ENCODE data around the gene CDH13. TPM values are rescaled to one million over a fixed set of nuclear protein-coding genes. Genes with fewer than 3 reads are reported as not detected.

CDH13 gene
- total and polyA plus RNA-seq, 9 of the 15 experiments (the other 6 are each of a cell fraction or from before 2014, with no cell fraction given), result 0.03 TPM; not detected in 8

- TF ChIP-seq SAFB2 (IDR thresholded peaks at IDR 0.05; ENCODE audit: borderline replicate concordance, low read depth, low read length, severe bottlenecking) (no peak), ZNF133 (CRISPR knock-in tag; IDR thresholded peaks at IDR 0.05) (no peak)
Observed at GRCh38 chr16:82924075-82924854, 297.5 kb downstream of the CDH13 start (continued).

DNA sequence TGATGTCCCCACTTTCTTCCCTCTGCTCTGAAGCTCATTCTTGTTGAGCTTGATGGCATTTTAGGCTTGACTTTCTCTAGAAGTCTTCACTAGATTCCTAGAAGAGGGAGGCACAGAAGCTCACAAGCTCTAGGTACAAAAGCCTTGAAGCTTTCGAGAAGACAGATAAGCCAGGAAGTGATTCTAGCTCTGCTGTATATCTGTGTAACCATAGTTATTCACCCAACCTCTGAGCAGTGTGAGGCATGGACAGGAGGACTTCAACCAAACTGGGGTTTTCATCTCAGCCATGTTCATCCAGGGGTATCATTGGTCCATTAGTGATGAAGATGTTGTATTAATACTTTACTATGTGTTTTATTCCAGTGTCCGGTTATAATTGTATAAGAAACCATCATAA, 299.7 kb downstream of the CDH13 start:
- intact Hi-C loops (cut with micrococcal nuclease) (no loop called here), in situ Hi-C loops (cut with MboI) (no loop called here)
- H3K9ac ChIP-seq (ENCODE audit: insufficient read depth in 1 of 2, low read depth in 2 of 2, low read length in 2 of 2), result no peak overlapping the region
- H3K27me3 ChIP-seq (ENCODE audit: control insufficient read depth in 2 of 2, insufficient read depth in 2 of 2, low read length in 2 of 2), result no peaks in the 10 kb centered on the region
- WGBS (ENCODE audit: insufficient coverage, low coverage, missing lambda C conversion rate), result 0% methylated on average over 2 of the region's 2 CpGs
- no peaks in the 10 kb centered on the region for H3K79me2 ChIP-seq (ENCODE audit: control insufficient read depth, insufficient read depth, low read length)
- H4K20me1 ChIP-seq (replicated peaks; ENCODE audit: control insufficient read depth, insufficient read depth, low read length), result no peaks in the 10 kb centered on the region
- H3K9me3 ChIP-seq (replicated peaks; ENCODE audit: control insufficient read depth, insufficient read depth, low read depth, low read length), result no peaks in the 10 kb centered on the region
- FAIRE-seq (no peak), ATAC-seq (no peak), DNase-seq (ENCODE audit: extremely low read depth in 1 of 4, low spot score in 3 of 4) (no peak)
- H3K4me2 ChIP-seq (ENCODE audit: insufficient read depth, low read length), result no peak overlapping the region
- H3K4me1 ChIP-seq (replicated peaks in 1 of 2; ENCODE audit: control insufficient read depth in 2 of 2, insufficient read depth in 2 of 2, low read length in 2 of 2), result no peaks in the 10 kb centered on the region
- H3K4me3 ChIP-seq, result no peak overlapping the region
- ChIA-PET CTCF (ENCODE audit: low intra/inter-chr PET ratio) (no interaction called here), POLR2A (no interaction called here)
- H3K27ac ChIP-seq (ENCODE audit: extremely low read depth, low read depth, low read length), result no peak overlapping the region
- no peak overlapping the region for H2AFZ ChIP-seq (ENCODE audit: low read depth, low read length)
- H3K9me1 ChIP-seq (ENCODE audit: control insufficient read depth, insufficient read depth, low read length), result no peaks in the 10 kb centered on the region
- no peaks in the 10 kb centered on the region for H3K36me3 ChIP-seq (ENCODE audit: control insufficient read depth, insufficient read depth, low read length)
- BruUV-seq (replicated peaks), result no TSS peak
- TF ChIP-seq CLOCK (CRISPR knock-in tag; IDR thresholded peaks at IDR 0.05; ENCODE audit: borderline replicate concordance) (no peak), POLR2A (conservative IDR thresholded peaks at IDR 0.05) (no peak), U2AF1 (optimal IDR thresholded peaks at IDR 0.05; ENCODE audit: low read depth, low read length) (no peak), TSC22D4 (tag; IDR thresholded peaks at IDR 0.05) (no peak)
- TF ChIP-seq, protein P1, sequence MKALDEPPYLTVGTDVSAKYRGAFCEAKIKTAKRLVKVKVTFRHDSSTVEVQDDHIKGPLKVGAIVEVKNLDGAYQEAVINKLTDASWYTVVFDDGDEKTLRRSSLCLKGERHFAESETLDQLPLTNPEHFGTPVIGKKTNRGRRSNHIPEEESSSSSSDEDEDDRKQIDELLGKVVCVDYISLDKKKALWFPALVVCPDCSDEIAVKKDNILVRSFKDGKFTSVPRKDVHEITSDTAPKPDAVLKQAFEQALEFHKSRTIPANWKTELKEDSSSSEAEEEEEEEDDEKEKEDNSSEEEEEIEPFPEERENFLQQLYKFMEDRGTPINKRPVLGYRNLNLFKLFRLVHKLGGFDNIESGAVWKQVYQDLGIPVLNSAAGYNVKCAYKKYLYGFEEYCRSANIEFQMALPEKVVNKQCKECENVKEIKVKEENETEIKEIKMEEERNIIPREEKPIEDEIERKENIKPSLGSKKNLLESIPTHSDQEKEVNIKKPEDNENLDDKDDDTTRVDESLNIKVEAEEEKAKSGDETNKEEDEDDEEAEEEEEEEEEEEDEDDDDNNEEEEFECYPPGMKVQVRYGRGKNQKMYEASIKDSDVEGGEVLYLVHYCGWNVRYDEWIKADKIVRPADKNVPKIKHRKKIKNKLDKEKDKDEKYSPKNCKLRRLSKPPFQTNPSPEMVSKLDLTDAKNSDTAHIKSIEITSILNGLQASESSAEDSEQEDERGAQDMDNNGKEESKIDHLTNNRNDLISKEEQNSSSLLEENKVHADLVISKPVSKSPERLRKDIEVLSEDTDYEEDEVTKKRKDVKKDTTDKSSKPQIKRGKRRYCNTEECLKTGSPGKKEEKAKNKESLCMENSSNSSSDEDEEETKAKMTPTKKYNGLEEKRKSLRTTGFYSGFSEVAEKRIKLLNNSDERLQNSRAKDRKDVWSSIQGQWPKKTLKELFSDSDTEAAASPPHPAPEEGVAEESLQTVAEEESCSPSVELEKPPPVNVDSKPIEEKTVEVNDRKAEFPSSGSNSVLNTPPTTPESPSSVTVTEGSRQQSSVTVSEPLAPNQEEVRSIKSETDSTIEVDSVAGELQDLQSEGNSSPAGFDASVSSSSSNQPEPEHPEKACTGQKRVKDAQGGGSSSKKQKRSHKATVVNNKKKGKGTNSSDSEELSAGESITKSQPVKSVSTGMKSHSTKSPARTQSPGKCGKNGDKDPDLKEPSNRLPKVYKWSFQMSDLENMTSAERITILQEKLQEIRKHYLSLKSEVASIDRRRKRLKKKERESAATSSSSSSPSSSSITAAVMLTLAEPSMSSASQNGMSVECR (CRISPR knock-in tag; IDR thresholded peaks at IDR 0.05), result no peak
- TF ChIP-seq, protein P2, sequence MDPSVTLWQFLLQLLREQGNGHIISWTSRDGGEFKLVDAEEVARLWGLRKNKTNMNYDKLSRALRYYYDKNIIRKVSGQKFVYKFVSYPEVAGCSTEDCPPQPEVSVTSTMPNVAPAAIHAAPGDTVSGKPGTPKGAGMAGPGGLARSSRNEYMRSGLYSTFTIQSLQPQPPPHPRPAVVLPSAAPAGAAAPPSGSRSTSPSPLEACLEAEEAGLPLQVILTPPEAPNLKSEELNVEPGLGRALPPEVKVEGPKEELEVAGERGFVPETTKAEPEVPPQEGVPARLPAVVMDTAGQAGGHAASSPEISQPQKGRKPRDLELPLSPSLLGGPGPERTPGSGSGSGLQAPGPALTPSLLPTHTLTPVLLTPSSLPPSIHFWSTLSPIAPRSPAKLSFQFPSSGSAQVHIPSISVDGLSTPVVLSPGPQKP (CRISPR knock-in tag; IDR thresholded peaks at IDR 0.05), result no peak
- TF ChIP-seq, protein P3, sequence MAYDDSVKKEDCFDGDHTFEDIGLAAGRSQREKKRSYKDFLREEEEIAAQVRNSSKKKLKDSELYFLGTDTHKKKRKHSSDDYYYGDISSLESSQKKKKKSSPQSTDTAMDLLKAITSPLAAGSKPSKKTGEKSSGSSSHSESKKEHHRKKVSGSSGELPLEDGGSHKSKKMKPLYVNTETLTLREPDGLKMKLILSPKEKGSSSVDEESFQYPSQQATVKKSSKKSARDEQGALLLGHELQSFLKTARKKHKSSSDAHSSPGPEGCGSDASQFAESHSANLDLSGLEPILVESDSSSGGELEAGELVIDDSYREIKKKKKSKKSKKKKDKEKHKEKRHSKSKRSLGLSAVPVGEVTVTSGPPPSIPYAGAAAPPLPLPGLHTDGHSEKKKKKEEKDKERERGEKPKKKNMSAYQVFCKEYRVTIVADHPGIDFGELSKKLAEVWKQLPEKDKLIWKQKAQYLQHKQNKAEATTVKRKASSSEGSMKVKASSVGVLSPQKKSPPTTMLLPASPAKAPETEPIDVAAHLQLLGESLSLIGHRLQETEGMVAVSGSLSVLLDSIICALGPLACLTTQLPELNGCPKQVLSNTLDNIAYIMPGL (CRISPR knock-in tag; IDR thresholded peaks at IDR 0.05), result no peak

Measured in K562 (cell line).